Hepatic stellate cell (primary cell): ENCODE results near the gene EDIL3.

Source experiments
- DNase-seq: peaks from one replicate; pipeline ENCODE4 v3.0.0; 2011; ENCODE audit warnings: low spot score

Gene EDIL3

DNA sequence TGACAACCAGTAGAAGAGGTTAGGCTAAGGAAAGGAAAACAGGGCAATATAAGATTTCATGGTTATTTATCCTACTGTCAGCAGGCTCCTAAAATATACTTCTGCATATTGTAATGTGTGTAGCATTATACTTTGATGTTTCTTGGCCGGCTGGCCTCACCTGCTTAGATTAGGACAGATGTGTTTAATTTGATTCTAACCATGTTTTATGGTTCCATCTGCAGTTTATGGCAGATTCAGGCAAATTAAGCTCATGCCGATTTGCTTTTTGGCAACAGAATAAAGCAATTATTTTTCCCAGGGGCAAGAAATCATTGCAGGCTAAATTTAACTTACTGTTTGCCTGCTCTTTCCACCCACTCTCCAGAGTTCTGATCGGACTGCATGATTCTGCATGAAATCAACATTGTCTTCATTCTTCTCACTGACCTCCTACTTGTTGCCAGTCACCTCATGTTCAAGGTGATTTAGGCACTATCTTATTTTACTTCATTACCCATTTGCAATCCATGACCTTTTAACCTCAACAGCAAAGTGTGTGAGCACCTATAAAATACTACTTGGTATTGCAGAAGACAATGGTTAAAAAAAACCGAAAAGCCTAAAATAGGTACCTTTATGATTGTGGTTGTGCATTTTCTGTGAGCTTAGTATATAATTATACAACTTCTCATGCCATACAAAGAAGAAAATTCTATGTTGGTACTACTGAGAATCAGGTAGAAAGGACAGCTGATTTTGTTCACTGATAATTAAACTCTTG lies 125.2 kb downstream of the EDIL3 start:
- DNase-seq = no peak

DNA sequence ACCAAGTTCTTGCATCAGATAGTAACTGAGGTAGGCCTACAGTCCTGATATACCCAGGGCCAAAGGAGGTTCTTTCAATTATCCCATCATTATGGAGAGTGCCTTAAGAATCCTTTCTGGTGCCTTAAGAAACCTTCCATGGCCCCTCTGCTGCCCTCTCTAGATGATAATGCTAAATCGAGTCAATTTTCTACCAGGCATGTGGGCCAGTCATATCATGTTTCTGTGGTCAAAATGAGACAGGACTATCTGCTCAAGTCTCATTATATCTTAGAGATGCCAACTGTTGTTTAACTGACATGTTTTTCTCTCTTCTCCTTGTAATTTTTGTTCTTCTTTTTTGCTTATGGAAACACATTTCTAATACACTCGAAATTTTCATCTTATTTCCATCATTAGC lies 127.6 kb downstream of the EDIL3 start:
- no peak for DNase-seq

DNA sequence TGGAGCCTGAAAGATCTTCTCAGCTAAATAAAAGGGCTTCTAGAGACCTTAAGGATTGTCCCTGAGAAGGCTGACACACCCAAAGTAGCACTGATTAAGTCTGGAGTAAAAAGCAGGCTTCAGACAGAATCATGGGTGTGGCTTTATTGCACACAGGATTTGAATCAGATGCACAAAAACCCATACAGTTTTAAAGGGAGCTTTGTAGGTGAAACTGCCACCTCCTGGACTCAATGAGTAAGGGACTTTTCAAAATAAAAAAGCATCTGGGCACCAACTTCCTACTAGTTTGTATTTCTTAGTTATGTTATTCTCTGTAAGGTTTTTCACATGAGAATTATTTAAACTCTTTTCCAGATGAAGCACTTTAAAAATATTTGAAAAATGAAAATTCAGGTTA lies 129.4 kb downstream of the EDIL3 start:
- DNase-seq = peak; percentile 14

DNA sequence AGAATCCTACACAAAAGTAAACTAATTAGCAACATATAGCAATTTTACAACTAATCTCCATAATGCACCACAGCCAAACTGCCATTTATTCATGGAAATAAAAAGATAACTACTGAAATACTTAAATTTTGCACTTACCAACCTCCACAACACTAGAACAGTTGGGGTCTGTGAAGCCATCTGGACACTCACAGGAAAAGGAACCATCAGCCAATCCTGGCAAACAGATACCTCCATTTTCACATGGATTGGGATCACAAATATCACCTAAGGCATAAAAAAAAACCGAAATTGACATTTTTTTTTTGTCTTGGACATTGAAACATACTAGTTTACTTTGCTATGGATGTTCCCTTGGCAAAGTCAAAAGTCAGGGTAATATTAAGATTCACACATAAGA lies 130.7 kb downstream of the EDIL3 start:
- DNase-seq = no peak

DNA sequence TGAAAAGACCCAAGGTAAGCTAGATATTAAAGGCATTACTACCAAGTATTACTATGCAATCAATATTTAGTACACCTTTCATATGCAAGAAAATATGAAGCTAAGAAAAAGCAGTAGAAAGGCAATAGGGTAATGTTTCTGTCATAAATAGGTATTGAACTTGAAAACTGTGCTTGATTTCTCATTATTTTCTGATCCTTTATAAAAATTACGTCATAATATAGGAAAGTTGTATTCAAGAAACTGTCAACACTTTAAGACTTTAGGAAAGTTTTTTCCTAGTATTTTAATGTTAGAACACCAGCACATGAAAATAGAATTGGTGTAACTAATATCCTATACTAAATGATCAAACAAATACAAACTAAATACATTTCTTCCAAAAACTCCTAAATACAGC lies 133.2 kb downstream of the EDIL3 start:
- no peak for DNase-seq

DNA sequence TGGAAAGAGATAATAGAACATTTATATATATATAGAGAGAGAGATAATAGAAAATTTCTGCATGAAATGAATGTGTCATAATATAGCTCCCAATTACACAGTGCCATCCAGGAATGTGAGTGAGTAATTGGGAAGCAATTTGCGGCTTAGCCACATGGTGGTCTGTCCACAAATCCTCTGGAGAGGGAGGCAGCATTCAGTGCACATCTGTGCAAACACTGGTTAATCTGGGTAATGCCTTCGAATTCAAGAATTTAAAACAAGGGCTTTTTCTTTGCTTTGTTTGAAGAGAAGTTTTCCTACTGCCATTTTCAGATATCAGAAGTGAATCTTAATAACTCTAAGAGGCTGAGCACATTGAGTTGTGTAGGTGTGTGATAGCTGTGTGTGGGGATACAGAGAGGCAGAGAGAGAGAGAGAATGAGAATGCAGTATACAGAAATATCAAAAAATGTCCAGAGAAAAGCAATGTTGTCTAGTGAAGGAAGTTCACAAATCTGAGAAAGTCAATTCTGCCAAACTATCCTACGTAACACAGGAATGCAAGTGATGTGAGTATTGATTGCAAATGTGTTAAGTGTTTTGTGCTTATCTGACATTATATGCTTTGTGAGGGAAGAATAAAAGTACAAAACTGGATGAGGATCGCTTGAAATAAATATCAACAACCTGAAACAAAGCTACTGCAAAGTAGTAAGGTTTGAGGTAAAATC lies 134.6 kb downstream of the EDIL3 start:
- peak; percentile 49 for DNase-seq

DNA sequence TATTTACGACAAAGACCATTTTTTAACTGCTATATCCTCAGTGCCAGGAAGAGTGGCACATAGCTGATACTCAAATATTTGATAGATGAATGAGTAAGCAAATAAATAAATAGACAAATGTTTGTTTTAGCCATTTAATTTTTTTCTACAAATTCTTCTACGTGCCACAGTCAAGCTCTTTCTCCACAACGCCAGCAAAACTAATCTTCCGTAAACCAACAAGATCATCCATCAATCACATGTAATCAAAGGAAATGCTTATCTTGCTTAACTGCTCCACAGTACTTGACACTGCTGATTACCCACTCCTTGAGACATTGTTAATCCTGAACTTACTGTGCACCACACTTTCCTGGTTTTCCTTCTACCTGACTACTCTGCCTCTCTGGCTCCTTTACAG lies 136.7 kb downstream of the EDIL3 start:
- no peak for DNase-seq

DNA sequence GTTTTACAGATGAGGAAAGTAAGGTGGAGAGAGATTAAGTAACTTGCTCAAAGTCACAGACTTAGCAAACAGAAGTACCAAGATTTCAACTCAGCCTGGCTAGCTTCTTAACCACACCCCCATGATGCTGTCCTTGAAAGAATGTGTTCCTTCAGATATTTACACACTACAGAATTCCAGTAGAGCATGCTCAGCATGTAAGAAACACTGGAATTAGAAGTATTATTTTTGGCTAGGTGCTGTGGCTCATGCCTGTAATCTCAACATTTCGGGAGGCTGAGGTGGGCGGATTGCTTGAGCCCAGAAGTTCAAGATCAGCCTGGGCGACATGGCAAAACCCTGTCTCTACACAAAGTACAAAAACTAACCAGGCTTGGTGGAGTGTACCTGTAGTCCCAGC lies 142.4 kb downstream of the EDIL3 start:
- peak; percentile 62 for DNase-seq

DNA sequence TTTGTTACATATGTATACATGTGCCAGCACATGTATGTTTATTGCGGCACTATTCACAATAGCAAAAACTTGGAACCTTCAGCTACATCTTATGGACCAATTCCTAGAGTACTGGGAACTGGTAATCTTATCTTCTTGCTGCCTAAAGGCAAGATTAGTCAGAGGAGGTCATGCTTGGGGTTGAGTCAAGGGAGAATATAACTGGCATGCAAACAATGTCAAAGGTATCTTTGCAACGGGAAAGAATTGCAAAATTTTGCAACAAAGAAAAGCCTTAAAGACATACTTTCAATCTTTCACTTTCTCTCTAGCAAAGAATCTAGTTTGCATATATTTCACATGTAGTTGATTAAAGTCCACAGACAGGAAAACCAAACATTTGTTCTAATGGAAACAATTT lies 145.2 kb downstream of the EDIL3 start:
- peak; percentile 28 for DNase-seq

DNA sequence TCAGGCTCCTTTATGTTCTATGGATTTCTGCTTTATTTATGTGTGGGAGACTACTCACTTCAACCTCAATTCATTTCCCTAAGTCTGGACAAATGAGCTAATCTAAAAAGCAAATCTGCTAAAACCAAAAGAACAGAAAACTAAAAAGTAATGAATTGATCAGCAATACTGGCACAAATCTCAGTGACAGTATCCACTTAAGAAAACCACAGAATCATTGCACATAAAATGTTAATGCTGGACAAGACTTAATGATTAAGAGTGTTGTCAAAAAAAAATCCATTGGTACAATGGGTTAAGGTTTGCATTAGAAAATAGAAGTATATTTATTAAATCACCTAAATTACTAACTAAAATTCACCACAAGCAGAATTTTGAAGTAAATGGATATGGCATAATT lies 147.6 kb downstream of the EDIL3 start:
- DNase-seq = no peak

DNA sequence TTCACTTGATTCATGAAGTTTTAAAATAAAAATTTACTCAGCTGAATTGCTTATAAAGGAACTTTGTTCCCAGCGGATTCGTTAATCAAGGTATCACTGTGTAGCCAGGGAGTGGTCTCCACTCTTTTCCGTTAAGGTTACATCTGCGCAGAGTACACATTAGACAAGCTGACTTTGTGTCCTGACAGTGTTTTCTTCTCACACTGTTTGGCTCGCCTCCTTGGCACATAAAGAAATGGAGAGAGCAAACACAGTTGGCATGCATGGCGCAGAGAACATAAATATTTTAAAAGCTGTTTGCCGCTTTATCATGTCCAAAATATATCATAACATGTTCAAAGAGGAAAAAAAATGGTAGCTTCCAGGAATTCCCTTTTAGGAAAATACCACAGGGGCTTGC lies 153.2 kb downstream of the EDIL3 start:
- no peak for DNase-seq

DNA sequence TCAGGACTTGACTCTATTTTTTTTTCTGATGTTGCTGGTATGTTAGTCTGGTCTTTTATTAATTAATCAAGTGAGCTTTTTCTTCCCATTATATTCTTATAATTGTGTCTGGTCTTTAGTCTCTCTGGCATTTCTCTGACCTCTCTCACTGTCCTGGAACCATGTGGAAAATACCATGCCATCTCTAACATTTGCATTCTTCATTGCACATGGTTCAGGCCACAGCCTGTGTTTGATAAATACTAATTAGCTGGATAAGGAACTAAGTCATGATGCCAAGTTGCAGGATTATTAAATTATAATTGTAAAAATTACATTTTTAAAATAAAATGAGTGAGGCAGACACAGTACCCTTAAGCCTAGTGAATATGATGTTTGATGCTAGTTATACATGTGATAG lies 155.6 kb downstream of the EDIL3 start:
- DNase-seq = no peak

DNA sequence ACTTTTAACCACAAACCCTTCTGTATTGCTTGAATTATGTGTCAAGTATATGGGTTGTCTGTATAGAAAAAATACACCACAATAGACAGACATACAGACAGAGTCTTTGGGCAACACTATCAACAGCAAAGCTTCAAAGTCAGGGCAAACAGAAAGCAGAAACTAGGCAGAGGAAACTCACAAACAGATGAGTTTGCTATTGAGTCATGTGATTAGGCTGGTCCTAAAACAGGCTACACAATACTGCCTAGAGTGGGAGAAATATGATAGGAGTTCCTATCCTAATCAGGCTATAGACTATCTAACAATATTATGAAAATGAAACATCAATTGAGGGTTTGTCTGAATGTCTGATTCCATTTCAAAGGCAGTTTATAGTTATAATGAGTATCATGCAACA lies 156.4 kb downstream of the EDIL3 start:
- no peak for DNase-seq

DNA sequence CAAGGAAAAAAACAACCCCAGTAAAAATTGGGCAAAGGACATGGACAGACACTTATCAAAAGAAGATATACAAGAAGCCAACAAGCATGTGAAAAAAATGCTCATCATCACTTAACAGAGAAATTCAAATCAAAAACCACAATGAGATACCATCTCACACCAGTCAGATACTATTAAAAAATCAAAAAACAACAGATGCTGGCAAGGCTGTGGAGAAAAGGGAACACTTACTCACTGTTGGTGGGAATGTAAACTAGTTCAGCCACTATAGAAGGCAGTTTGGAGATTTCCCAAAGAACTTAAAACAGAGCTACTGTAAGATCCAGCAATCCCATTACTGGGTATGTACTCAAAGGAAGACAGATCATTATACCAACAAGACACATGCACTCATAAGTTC lies 157.4 kb downstream of the EDIL3 start:
- no peak for DNase-seq

DNA sequence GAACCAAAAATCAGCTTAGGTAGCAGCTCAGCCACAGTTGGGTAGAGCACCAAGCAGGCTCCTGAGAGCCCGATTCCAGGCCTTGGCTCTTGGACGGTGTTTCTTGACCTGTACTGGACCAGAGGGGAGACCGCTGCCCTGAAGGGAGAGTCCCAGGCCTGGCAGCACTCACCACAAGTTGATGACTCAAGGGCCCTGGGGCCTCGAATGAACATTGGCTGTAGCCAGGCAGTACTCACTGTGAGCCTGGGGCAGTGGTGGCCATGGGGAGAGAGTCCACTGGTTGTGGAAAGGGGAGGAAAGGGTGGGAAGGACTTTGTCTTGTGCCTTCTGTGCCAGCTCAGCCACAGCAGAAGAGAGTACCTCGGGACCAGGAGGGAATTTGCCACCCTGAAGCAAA lies 166.1 kb downstream of the EDIL3 start:
- no peak for DNase-seq

DNA sequence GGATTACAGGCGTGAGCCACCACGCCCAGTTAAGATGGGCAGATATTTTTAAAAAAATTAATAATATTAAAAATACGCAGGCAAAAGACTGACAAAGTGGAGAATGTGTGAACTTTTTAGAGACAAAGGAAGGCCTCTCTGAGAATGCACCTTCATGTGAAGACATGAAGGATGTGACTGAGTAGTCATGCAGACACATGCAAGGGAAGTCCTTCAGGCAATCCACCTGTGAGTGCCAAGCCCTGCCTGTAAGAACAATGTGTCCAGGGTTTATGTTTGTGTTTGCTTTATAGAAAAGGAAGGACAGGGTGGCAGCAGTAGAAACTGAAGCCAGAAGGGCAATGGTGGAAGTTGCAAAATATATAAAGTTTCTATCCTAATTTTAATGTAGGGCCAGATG lies 169.2 kb downstream of the EDIL3 start:
- DNase-seq = no peak

DNA sequence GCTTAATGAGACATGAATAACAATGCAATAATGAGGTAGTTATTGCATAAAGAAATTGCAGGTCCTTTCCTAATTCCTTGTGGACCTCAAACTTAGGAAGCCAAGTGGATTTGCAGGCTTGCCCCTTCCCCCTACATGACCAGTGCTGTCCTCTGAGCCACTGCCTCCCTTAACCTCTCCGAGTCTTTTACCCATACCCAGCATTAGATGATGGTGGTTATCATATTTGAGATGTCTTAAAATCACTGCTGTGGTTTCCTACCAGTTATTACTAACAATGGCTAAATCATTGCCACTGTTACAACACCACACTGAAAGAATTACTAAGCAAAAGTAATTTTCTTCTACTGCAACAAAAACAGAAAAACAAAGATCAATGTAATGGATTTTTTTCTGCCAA lies 170.8 kb downstream of the EDIL3 start:
- no peak for DNase-seq

DNA sequence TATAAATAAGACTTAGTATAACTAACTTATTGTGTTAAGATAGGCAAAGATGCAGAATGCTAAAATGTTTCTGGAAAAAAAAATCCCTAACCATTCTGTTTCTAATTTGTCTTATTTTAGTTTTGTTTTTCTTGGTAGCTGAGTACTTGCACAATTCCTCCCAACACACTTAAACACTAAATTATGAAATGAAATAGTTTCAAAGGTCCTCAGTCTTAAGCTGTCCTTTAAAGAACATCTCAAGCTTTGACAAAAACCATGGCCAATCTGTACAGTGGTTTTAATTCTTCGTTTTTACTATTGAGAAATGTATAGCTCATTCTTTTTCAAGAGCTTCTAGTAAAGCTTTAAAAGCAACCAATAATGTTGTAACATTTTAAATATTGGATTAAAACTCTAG lies 171.5 kb downstream of the EDIL3 start:
- no peak for DNase-seq

DNA sequence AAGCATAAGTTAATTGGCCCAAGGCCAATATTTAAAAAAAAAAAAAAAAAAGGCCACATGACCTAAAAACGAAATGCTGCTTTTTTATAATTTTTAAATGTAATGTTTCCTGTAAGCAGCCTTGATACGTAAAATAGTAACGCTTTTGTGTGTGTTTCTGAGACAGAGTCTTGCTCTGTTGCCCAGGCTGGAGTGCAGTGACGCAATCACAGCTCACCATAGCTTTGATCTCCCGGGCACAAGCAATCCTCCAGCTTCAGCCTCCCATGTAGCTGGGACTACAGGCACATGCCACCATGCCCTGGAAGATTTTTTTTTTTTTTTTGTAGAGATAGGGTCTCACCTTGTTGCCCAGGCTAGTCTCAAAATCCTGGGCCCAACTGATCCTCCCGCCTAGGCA lies 179.9 kb downstream of the EDIL3 start:
- DNase-seq = no peak

DNA sequence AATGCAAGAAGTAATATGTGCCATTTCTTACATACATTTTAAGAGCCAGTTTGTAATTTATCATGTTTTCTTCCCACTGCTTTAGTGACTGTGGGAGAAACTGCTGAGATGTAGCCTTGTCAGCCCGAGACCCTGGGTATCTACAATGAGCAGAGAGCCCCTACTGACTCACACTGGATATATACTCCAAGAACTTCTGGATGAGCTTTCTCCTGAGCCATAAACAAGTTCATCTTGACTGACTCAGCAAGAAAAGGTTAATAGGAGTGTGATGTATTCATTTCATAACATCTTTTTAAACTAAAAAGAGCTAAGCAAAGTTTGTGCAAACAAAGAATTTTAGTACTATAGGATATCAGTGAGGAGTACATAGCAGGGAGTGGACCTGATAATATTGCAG lies 182.5 kb downstream of the EDIL3 start:
- DNase-seq = no peak

DNA sequence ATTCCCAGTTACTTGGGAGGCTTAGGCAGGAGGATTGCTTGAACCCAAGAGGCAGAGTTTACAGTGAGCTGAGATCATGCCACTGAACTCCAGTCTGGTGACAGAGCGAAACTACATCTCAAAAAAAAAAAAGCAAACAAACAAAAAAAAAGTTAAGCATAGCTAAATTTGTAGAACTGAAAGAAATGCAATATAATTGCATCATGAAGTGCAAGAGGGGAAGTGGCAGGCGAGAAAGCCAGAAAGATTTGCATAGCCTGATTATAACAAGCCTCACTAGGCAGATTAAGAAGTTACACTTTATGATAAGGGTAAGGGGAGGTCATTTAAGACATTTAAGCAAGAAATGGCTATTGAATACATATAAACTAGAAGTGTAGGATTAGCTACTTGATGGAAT lies 187.1 kb downstream of the EDIL3 start:
- DNase-seq = no peak

DNA sequence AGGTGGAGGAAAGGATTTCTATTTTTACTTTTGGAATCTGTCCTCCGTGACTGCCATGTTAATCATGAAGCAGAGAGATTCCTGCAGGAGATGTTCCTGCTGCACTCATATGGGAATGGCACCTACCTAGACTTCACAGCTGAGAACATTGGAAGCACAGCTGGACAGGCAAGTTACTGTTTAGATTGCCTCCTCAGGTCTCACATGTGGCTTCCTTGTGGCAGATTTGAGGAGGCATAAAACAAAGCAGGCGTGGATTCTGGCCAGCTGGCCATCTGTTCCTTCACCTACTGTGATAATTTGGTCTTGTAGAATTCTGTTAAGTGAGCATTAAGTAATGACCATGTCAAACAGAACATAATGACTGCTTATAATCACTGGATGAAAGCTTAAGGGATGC lies 193.4 kb downstream of the EDIL3 start:
- no peak for DNase-seq

DNA sequence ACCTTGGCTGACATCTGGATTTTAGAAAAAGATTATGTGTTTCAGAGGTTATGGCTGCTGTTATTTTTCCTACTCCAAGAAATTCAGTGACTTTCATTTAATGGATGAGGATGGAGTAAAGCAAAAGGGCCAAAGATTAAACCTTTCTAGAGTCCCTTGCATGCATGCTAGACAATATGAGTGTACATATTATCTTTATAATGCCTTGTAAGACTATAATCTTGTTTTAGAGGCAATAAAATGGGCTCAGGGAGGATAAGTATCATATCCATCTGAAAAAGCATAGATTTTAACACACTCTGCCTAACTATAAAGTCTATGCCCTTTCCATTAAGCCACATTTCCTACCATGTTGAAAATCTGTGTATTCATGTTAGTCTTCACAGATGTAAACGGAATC lies 199.8 kb downstream of the EDIL3 start:
- no peak for DNase-seq

DNA sequence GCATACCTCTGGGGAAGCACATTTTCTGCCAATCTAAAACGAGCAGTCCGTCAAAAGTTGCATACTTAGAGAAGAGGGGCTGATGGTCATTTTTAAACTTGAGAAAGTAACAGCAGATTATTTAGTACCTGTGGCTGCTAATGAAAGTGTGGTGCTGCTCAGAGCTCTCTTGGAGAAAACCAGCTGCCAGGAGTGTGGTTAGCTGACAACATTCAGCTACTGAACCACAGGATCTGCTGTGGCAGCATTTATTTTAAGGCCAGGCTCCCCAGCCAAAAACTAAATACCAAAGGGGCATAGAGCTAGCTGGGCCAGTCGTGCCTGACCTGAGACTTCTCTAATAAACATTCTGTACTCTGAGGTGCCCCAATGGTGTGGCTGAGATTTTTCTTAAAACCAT lies 203.6 kb downstream of the EDIL3 start:
- DNase-seq = peak; percentile 2
